ENCODE measurements around the gene GPD1.
"Not testable (repeated sequence)": the region's sequence is repeated elsewhere in the genome, so short reads cannot be mapped to it uniquely, and the experiment has no call there.

GPD1 gene

DNA sequence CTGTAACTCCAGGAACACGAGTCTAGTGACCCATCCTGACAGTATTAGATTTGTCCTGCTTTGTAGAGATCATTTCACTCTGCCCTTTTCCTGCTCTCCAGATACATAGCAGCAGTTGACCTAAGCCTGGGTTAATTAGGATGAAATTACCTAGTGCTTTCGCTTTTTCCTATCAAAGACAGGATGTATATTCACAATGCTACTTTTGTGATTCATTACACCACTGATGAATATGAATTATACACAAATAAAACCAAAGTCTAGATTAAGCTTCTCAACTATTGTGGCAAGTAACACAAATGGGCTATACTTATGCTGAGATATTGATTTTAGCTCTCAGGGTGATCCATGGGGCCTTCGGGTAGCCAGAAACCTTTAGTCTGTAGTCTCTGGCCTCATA, 45.5 kb downstream of the GPD1 start:
- Histone ChIP-seq H3K36me3 (ENCODE audit: control insufficient read depth, insufficient read depth, low read length) (no peaks in the 10 kb centered on the region), H3K27ac (no peak overlapping the region)

DNA sequence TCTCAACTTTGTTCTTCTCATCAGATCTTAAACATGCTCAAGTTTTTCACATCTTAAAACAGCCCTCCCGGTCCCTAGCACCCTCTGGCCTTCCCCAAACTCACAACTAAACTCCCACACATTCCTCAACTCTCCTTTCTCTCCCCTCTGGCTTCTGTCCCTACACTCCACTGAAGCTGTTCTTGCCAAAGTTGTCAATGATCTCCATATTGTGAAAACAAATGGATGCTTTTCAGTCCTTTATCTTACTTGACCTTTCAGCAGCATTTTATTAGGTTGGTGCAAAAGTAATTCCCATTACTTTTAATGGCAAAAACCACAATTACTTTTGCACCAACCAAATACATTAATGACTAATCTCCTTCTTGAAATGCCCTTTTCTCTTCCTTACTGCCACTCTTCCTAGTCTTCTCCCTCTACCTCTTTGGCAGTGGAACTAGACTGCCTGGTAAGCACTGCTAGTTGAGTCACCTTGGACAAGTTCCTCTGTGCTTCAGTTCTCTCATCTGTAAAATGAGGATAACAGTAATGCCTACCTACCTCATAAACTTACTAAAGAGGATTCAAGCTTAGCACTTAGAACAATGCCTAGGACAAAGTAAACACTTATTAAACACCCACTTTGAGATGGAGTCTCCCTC, 47.4 kb downstream of the GPD1 start:
- Histone ChIP-seq H3K27ac (no peak overlapping the region), H2AFZ (no peak overlapping the region), H3K9ac (no peak overlapping the region), H3K79me2 (peaks cover 31% of the 10 kb centered on the region), H3K4me1 (no peaks in the 10 kb centered on the region), H3K36me3 (ENCODE audit: control insufficient read depth, insufficient read depth, low read length) (no peaks in the 10 kb centered on the region), H3K9me3 (ENCODE audit: control insufficient read depth, low read length) (no peaks in the 10 kb centered on the region), H3K4me3 (ENCODE audit: low read depth, low read length) (no peak overlapping the region), H3K27me3 (ENCODE audit: control insufficient read depth, insufficient read depth, low read length) (no peaks in the 10 kb centered on the region), H3K4me2 (ENCODE audit: low read length) (no peak overlapping the region)
- TF ChIP-seq, protein P1, sequence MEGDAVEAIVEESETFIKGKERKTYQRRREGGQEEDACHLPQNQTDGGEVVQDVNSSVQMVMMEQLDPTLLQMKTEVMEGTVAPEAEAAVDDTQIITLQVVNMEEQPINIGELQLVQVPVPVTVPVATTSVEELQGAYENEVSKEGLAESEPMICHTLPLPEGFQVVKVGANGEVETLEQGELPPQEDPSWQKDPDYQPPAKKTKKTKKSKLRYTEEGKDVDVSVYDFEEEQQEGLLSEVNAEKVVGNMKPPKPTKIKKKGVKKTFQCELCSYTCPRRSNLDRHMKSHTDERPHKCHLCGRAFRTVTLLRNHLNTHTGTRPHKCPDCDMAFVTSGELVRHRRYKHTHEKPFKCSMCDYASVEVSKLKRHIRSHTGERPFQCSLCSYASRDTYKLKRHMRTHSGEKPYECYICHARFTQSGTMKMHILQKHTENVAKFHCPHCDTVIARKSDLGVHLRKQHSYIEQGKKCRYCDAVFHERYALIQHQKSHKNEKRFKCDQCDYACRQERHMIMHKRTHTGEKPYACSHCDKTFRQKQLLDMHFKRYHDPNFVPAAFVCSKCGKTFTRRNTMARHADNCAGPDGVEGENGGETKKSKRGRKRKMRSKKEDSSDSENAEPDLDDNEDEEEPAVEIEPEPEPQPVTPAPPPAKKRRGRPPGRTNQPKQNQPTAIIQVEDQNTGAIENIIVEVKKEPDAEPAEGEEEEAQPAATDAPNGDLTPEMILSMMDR (IDR thresholded peaks at IDR 0.05), result no peak

More for the DNA sequence above, 45.5 kb downstream of the GPD1 start:
- TF ChIP-seq, protein P1 (IDR thresholded peaks at IDR 0.05), result no peak
- Histone ChIP-seq H3K27me3 (ENCODE audit: control insufficient read depth, insufficient read depth, low read length) (no peaks in the 10 kb centered on the region), H3K79me2 (peaks cover 39% of the 10 kb centered on the region), H3K4me2 (ENCODE audit: low read length) (no peak overlapping the region), H3K4me1 (no peaks in the 10 kb centered on the region), H2AFZ (no peak overlapping the region), H3K9ac (no peak overlapping the region), H3K4me3 (ENCODE audit: low read depth, low read length) (no peak overlapping the region), H3K9me3 (ENCODE audit: control insufficient read depth, low read length) (no peaks in the 10 kb centered on the region)

- not testable (repeated sequence) for H3K9me3 ChIP-seq (ENCODE audit: control insufficient read depth, low read length); H3K4me1 ChIP-seq; H3K27me3 ChIP-seq (ENCODE audit: control insufficient read depth, insufficient read depth, low read length); H3K27ac ChIP-seq; H2AFZ ChIP-seq; H3K4me3 ChIP-seq (ENCODE audit: low read depth, low read length); H3K36me3 ChIP-seq (ENCODE audit: control insufficient read depth, insufficient read depth, low read length); H3K9ac ChIP-seq; H3K4me2 ChIP-seq (ENCODE audit: low read length)
- peaks cover 20% of the 10 kb centered on the region for H3K79me2 ChIP-seq
Measured at GRCh38 chr12:50154947-50155346, 51.1 kb downstream of the GPD1 start.

- Histone ChIP-seq H3K36me3 (ENCODE audit: control insufficient read depth, insufficient read depth, low read length) (no peaks in the 10 kb centered on the region), H3K27me3 (ENCODE audit: control insufficient read depth, insufficient read depth, low read length) (no peaks in the 10 kb centered on the region), H3K4me2 (ENCODE audit: low read length) (no peak overlapping the region), H3K79me2 (peaks cover 26% of the 10 kb centered on the region), H2AFZ (no peak overlapping the region), H3K4me1 (no peaks in the 10 kb centered on the region), H3K9me3 (ENCODE audit: control insufficient read depth, low read length) (no peaks in the 10 kb centered on the region), H3K9ac (no peak overlapping the region), H3K4me3 (ENCODE audit: low read depth, low read length) (no peak overlapping the region), H3K27ac (no peak overlapping the region)
- TF ChIP-seq, protein P1 (IDR thresholded peaks at IDR 0.05), result no peak
Measured at GRCh38 chr12:50156641-50157040, 52.8 kb downstream of the GPD1 start.

- no peaks in the 10 kb centered on the region for H3K4me1 ChIP-seq
- TF ChIP-seq, protein P1 (IDR thresholded peaks at IDR 0.05), result no peak
- no peak overlapping the region for H3K27ac ChIP-seq
- no peaks in the 10 kb centered on the region for H3K9me3 ChIP-seq (ENCODE audit: control insufficient read depth, low read length)
- H3K4me2 ChIP-seq (ENCODE audit: low read length), result no peak overlapping the region
- H3K27me3 ChIP-seq (ENCODE audit: control insufficient read depth, insufficient read depth, low read length), result no peaks in the 10 kb centered on the region
- no peak overlapping the region for H3K4me3 ChIP-seq (ENCODE audit: low read depth, low read length)
- no peak overlapping the region for H2AFZ ChIP-seq
- H3K36me3 ChIP-seq (ENCODE audit: control insufficient read depth, insufficient read depth, low read length), result no peaks in the 10 kb centered on the region
- H3K9ac ChIP-seq, result no peak overlapping the region
- H3K79me2 ChIP-seq, result peaks cover 26% of the 10 kb centered on the region
Measured at GRCh38 chr12:50157259-50157658, 53.5 kb downstream of the GPD1 start.

Measured in parathyroid adenoma (tissue), 2 donors.